BJ (cell line): ENCODE results near the gene SIRT2. TPM values are rescaled to one million over a fixed set of nuclear protein-coding genes. Genes with fewer than 3 reads are reported as not detected.

Experiments
- CTCF ChIA-PET: fragments of 350-600 bp; formaldehyde crosslinking; extraction: SDS; loops from one replicate; lab custom pipeline; 2021; ENCODE audit warnings: antibody characterized with exemption, inconsistent platforms; lab: Yijun Ruan, JAX
- POLR2A ChIA-PET: fragments of 300-600 bp; sonication (Branson Sonifier 250); formaldehyde crosslinking; extraction: SDS; loops from one replicate; lab custom pipeline; 2021; ENCODE audit warnings: antibody characterized with exemption; lab: Charles Lee
- DNase-seq: peaks from one replicate; pipeline ENCODE4 v3.0.0-alpha.2; 2011; ENCODE audit warnings: low read depth
- H3K27me3 ChIP-seq: 2 replicates; pipeline ENCODE4 v1.6.0; 2011; ENCODE audit warnings: low read length; ENCODE audit not compliant: control insufficient read depth, insufficient read depth
- H3K36me3 ChIP-seq: 2 replicates; pipeline ENCODE4 v1.5.1; 2011; ENCODE audit warnings: low read length; ENCODE audit not compliant: control insufficient read depth, insufficient read depth
- H3K4me3 ChIP-seq: 2 replicates; pipeline ENCODE4 v1.5.1; 2011; ENCODE audit warnings: low read depth, mild to moderate bottlenecking, control low read depth, low read length
- polyA plus RNA-seq: library from polyadenylated mRNA; depleted of rRNA; stranded (reverse); fragments of >200 nt; gene quantifications from 2 replicates; pipeline ENCODE4 v1.2.3, GENCODE V29; 2011
- TF ChIP-seq, protein P1 (sequence below): IDR thresholded peaks from 2 replicates; pipeline ENCODE4 v1.5.1; 2011; ENCODE audit warnings: low read depth, mild to moderate bottlenecking, control low read depth, inconsistent platforms, low read length, moderate library complexity; ENCODE audit not compliant: insufficient read depth

Gene SIRT2
- polyA plus RNA-seq, 1 experiment: 71.8 TPM

- CTCF ChIA-PET: interaction anchor here (0.8 to 1.1 kb wide), 3 partner anchors 12 to 94 kb away, joined by 3 to 6 read pairs (median 4); partner anchors contain the start of genes MRPS12 and SARS2
- H3K27me3 ChIP-seq: no peaks in the 10 kb centered on the region
- no peak overlapping the region for H3K4me3 ChIP-seq
- no peak for DNase-seq
- POLR2A ChIA-PET: no interaction called here
- peaks cover 37% of the 10 kb centered on the region for H3K36me3 ChIP-seq
- TF ChIP-seq, protein P1, sequence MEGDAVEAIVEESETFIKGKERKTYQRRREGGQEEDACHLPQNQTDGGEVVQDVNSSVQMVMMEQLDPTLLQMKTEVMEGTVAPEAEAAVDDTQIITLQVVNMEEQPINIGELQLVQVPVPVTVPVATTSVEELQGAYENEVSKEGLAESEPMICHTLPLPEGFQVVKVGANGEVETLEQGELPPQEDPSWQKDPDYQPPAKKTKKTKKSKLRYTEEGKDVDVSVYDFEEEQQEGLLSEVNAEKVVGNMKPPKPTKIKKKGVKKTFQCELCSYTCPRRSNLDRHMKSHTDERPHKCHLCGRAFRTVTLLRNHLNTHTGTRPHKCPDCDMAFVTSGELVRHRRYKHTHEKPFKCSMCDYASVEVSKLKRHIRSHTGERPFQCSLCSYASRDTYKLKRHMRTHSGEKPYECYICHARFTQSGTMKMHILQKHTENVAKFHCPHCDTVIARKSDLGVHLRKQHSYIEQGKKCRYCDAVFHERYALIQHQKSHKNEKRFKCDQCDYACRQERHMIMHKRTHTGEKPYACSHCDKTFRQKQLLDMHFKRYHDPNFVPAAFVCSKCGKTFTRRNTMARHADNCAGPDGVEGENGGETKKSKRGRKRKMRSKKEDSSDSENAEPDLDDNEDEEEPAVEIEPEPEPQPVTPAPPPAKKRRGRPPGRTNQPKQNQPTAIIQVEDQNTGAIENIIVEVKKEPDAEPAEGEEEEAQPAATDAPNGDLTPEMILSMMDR: no peak
Measured at GRCh38 chr19:38836159-38836982, 63.0 kb downstream of the SIRT2 start.

- ChIA-PET CTCF (no interaction called here), POLR2A (no interaction called here)
- TF ChIP-seq, protein P1: no peak
- peaks cover 26% of the 10 kb centered on the region for H3K36me3 ChIP-seq
- no peak for DNase-seq
- no peak overlapping the region for H3K4me3 ChIP-seq
- H3K27me3 ChIP-seq: no peaks in the 10 kb centered on the region
Measured at GRCh38 chr19:38834590-38834989, 64.8 kb downstream of the SIRT2 start.

- no peak for DNase-seq
- CTCF ChIA-PET: no interaction called here
- POLR2A ChIA-PET: no interaction called here
- Histone ChIP-seq H3K36me3 (peaks cover 23% of the 10 kb centered on the region), H3K27me3 (no peaks in the 10 kb centered on the region), H3K4me3 (no peak overlapping the region)
- TF ChIP-seq, protein P1: no peak
Measured at GRCh38 chr19:38834104-38834490, 65.3 kb downstream of the SIRT2 start.

- no peak for DNase-seq
- CTCF ChIA-PET: interaction anchor here (0.6 kb wide), 1 partner anchor 68 kb away, joined by 4 read pairs; no protein-coding TSS in a partner anchor
Measured at GRCh38 chr19:38833092-38833425, 66.4 kb downstream of the SIRT2 start.

GRCh38 chr19:38831142-38831605, 68.2 kb downstream of the SIRT2 start:
- DNase-seq: peak; percentile 85
- Histone ChIP-seq H3K36me3 (peaks cover 11% of the 10 kb centered on the region), H3K27me3 (no peaks in the 10 kb centered on the region), H3K4me3 (peak overlapping the region; percentile 61)
- CTCF ChIA-PET: interaction anchor here (0.6 to 0.9 kb wide), 2 partner anchors 13 to 61 kb away, joined by 3 read pairs; no protein-coding TSS in a partner anchor
- TF ChIP-seq, protein P1: no peak
- POLR2A ChIA-PET: interaction anchor here (0.6 to 1.6 kb wide), 3 partner anchors 18 to 170 kb away, joined by 3 to 8 read pairs (median 3); no protein-coding TSS in a partner anchor

More at GRCh38 chr19:38833092-38833425, 66.4 kb downstream of the SIRT2 start:
- Histone ChIP-seq H3K4me3 (no peak overlapping the region), H3K36me3 (peaks cover 16% of the 10 kb centered on the region), H3K27me3 (no peaks in the 10 kb centered on the region)
- TF ChIP-seq, protein P1: no peak
- POLR2A ChIA-PET: no interaction called here
